ENCODE measurements around the gene SCMH1. TPM values are rescaled to one million over a fixed set of nuclear protein-coding genes. Genes with fewer than 3 reads are reported as not detected.

The SCMH1 gene
- total RNA-seq, 1 experiment from 2014 or later, result 20.3 TPM

DNA sequence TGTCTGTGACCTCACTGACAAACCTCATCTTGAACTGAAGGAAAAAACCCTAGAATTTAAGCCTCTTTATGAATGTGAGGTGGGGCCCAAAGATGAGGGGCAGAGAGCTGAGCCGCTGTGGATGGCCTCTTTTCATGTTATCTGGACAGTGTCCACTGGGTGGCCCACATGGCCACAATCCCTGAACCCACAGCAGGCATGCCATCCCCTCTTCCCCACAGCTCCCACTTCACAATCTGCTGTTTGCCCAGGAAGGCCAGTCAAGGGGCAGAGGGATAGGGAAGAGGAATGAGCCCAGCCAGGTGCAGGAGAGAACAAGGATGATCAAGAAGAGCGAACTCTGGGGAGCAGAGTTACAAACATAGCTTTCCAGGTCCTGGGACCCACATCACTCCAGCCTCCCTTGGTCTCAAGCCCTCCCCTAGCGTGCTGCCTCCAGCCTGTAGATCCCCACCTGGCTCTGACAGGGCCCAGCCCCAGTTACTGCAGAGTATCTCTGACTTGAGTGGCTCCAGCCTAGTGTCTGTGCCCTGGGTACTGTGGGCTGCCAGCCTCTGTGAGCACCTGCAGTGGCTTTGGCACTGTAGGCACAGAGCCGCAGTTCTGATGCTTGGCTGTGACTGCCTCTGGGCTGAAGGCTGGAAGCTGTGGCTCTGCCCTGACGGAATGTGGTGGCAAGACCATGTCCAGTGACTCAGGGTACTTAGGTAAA is 218.7 kb downstream of the SCMH1 start:
- in situ Hi-C loops (cut with HindIII; ENCODE audit: low pct_unique_long_range_greater_than_20kb, low sequenced_read_pairs), result no loop called here
- DNase-seq (ENCODE audit: low read depth), result no peak

DNA sequence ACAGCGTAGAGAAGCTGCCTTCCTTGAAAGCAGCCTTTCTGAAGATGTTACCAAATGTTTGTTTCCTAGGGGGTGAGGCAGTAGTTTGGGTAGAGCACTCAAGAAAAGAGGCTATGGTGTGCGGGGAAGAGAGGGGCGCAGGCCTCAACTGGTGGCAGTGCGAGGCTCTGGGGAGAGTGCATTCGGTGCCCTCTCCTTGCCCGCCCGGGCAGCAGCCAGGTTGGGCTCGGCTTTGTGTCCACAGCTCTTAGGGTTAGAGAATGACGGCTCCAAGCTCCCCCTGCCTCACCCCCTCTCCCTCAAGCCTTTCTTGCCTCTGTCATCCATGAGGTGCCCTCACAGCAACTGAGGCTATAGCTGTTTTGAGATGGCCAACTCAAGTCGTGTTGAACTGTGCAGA is 219.7 kb downstream of the SCMH1 start:
- no peak for DNase-seq (ENCODE audit: low read depth)

DNA sequence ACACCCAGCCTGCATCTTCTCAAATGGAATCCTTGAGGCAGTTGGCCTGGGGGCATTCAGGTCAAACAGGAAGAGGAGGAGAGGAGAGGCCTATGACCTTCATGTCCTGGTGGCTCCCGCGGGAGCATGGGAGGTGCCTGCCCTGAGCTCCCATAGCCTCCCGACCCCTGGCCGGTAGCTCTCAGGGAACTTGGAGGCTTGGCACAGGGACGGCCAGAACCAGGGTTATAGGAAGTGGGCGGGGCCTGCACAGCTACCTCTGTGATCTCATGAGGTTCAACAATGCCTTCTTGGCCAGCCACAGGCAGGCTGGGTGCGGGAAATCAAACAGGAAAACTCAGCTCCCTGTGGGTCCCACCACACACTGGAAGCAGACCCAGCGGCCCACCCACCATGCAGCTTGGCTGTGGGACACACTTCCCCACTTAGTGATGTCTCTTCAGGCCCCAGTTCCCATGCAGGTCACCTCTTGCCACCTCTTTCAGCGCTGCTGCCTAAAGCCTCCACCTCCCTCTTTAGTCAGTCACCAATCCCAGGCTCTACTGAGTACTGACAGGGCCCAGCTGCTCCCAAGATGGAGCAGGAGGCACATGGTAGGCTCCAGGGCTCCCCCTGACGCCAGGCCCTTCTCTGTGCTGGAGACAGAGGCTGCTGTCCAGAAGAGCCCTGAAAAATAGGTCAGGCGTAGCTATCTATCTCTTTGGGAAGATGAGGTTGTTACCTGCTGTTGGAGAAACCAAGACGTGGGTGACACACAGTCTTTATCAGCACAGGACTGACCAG is 220.4 kb downstream of the SCMH1 start, which contains the start of gene SLFNL1:
TSS of gene SLFNL1 (minus strand) at position 200 of the 783 bp plus-strand sequence. CDS start 1,065 bp downstream, outside the sequence.
- in situ Hi-C loops (cut with HindIII; ENCODE audit: low pct_unique_long_range_greater_than_20kb, low sequenced_read_pairs), result no loop called here
- no peak for DNase-seq (ENCODE audit: low read depth)

More for the DNA sequence above, 219.7 kb downstream of the SCMH1 start:
- in situ Hi-C loops (cut with HindIII; ENCODE audit: low pct_unique_long_range_greater_than_20kb, low sequenced_read_pairs), result no loop called here

GRCh38 chr1:41020654-41021053 is 221.5 kb downstream of the SCMH1 start:
- in situ Hi-C loops (cut with HindIII; ENCODE audit: low pct_unique_long_range_greater_than_20kb, low sequenced_read_pairs), result no loop called here

DNA sequence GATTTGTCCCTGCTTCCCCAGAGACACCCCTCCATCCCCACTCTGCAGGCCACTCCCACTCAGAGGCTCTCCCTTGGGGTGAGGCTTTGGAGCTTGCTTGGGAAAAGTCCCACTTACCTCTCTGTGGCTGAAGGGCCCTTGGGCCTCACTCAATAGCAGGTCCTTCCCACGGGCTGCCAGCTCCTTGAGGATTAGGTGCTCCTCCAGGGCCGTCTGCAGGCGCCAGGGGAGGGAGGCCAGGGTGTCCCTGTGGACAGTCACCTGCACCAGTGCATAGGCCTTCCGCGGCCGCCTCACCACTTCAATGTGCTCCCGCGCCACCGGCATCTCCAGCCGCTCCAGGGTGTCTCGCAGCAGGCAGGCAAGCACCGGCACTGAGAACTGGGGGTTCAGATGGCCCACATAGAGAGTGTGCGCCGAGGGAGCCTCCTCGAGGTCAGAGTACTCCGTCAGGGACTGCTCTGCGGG is 222.0 kb downstream of the SCMH1 start:
- in situ Hi-C loops (cut with HindIII; ENCODE audit: low pct_unique_long_range_greater_than_20kb, low sequenced_read_pairs), result no loop called here
- DNase-seq (ENCODE audit: low read depth), result no peak

More at GRCh38 chr1:41020654-41021053, 221.5 kb downstream of the SCMH1 start:
- DNase-seq (ENCODE audit: low read depth), result no peak

GRCh38 chr1:41019353-41019745 is 222.8 kb downstream of the SCMH1 start:
- no peak for DNase-seq (ENCODE audit: low read depth)
- in situ Hi-C loops (cut with HindIII; ENCODE audit: low pct_unique_long_range_greater_than_20kb, low sequenced_read_pairs), result no loop called here

- in situ Hi-C loops (cut with HindIII; ENCODE audit: low pct_unique_long_range_greater_than_20kb, low sequenced_read_pairs), result no loop called here
Observed at GRCh38 chr1:41018018-41018410, 224.1 kb downstream of the SCMH1 start.

GRCh38 chr1:41017141-41018017 is 224.7 kb downstream of the SCMH1 start:
- no peak for DNase-seq (ENCODE audit: low read depth)

More at GRCh38 chr1:41018018-41018410, 224.1 kb downstream of the SCMH1 start:
- no peak for DNase-seq (ENCODE audit: low read depth)

DNA sequence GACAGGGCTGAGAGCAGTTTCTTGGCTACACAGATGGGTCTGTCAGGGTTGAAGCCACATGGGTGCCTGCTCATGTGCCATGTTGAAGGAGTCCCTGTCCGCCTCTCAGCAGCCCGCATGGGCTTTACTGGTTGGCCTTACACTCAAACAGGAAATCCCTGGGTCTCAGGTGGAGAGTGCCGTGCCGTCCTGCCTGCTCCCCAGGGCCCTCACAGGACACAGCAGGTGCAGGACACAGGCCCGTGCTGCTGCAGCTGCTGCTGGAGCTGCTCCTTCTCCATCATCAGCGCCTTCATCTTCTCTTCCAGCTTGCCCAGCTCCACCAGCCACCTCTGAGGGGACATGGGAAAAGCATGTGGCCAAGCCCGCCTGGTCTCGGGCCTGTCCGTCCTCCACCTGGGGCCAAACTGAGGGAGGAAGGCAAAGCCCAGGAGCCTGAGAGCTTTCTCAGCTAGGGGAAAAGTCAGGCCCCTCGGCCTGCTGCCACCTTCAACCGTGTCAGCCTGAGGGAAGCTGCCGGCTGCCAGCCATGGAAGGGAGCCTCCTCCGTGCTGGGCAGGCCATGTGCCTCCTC is 226.1 kb downstream of the SCMH1 start:
- no peak for DNase-seq (ENCODE audit: low read depth)
- in situ Hi-C loops (cut with HindIII; ENCODE audit: low pct_unique_long_range_greater_than_20kb, low sequenced_read_pairs), result no loop called here

More at GRCh38 chr1:41017141-41018017, 224.7 kb downstream of the SCMH1 start:
- in situ Hi-C loops (cut with HindIII; ENCODE audit: low pct_unique_long_range_greater_than_20kb, low sequenced_read_pairs), result no loop called here

GRCh38 chr1:41015281-41015896 is 226.7 kb downstream of the SCMH1 start:
- in situ Hi-C loops (cut with HindIII; ENCODE audit: low pct_unique_long_range_greater_than_20kb, low sequenced_read_pairs), result no loop called here
- no peak for DNase-seq (ENCODE audit: low read depth)

DNA sequence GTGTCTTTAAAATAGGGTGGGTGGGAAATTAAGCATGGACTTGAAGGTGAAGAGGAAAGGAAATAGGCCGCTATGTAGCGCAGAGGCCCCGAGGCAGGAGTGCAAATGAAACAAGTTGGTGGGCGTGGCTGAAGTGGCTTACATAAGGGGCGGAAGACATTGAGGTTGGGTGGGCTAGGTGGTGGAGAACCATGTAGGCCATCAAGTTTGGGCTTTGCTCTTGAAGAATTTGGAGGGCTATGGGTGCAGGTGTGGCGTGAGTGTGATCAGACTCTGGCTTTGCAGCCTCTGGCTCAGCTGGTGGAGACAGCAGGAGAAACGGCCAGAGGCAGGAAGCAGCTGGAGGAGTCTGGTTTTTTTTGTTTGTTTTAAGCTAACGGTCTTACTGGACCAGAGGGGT is 227.2 kb downstream of the SCMH1 start:
- no peak for DNase-seq (ENCODE audit: low read depth)
- in situ Hi-C loops (cut with HindIII; ENCODE audit: low pct_unique_long_range_greater_than_20kb, low sequenced_read_pairs), result no loop called here

GRCh38 chr1:41013796-41014195 is 228.3 kb downstream of the SCMH1 start:
- in situ Hi-C loops (cut with HindIII; ENCODE audit: low pct_unique_long_range_greater_than_20kb, low sequenced_read_pairs), result no loop called here
- DNase-seq (ENCODE audit: low read depth), result no peak

- DNase-seq (ENCODE audit: low read depth), result no peak
- in situ Hi-C loops (cut with HindIII; ENCODE audit: low pct_unique_long_range_greater_than_20kb, low sequenced_read_pairs), result no loop called here
Observed at GRCh38 chr1:41013024-41013423, 229.1 kb downstream of the SCMH1 start.

GRCh38 chr1:41010345-41010744 is 231.8 kb downstream of the SCMH1 start:
- no peak for DNase-seq (ENCODE audit: low read depth)
- in situ Hi-C loops (cut with HindIII; ENCODE audit: low pct_unique_long_range_greater_than_20kb, low sequenced_read_pairs), result no loop called here

DNA sequence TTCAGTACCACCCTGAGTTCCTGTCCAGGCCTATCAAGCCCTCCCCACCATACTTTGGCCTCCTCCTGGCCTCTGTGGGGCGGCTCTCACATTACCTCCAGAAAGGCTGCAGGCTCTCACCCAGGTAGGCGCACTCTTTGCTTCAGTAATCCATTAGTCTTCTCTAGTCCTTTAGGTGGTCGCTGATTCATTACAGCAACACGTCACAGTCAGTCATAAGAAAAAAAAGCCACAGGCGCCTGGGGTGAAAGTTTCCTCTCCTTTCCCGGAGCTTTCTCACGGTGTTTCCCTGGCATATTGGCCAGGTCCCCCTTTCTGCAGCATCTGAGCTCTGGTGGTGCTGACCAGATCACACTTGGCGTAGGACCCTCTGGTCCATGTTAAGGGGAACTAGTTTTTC is 232.6 kb downstream of the SCMH1 start:
- peak; percentile 28 for DNase-seq (ENCODE audit: low read depth)
- in situ Hi-C loops (cut with HindIII; ENCODE audit: low pct_unique_long_range_greater_than_20kb, low sequenced_read_pairs), result no loop called here

DNA sequence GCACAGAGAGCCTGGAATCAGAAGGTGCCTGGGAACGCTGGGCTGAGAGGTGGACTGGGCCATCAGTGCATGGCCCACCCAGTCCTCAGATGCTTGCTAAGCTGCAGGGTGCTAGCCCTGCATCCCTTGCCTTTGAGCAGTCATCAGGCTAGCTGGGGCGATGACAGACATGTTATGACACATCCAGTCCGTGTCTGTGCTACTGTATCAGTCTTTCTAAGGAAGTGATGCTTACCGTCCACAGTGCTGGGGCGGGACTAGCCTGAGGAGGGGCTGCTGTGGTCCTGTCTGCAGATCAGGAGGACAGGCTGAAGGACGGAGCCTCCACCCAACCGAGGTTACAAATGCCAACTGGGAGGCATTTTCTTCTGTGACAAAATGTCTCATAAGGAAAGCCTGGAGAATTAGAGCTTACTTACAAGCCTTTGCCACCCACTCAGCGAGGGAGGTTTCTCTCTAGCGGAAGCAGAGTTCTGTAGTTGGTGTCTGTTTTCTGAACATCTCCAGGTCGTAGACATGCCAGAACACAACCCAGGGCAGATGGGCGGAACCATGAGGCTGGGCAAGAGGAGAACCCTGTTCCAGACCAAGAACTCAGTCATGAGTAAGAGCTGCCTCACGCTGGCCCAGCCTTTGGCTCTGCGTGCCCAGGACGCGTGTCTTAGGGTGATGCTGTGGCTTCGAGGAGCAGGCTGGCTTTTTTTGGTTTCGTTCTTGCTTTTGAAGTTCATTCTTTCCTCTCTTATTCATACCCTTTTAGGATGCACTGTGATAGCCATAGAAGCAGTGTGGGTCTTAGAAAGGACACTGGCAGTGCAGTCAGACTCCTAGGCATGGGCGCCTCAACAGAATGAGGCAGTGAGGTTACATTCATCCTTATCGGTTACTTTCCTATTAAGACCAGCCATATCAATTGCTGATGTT is 234.9 kb downstream of the SCMH1 start:
- no peak for DNase-seq (ENCODE audit: low read depth)
- in situ Hi-C loops (cut with HindIII; ENCODE audit: low pct_unique_long_range_greater_than_20kb, low sequenced_read_pairs), result no loop called here

DNA sequence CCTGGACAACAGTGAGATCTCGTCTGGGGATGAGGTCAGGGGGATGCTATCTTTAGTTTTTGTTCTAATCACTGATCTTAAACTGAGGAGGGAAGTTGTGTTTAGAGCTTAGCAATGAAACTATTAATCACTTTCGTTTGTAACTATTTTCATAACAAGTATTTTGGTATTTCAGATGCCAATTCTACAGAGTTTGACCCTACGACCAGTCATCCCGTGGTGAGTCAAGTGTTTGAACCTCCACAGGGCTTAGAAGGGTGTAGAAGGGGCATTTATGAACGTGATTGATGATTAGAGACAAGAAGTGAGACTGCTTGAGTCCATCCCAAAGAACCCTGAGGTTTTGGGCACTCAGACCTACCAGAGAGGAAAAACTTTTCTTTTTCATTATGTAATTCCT is 236.2 kb downstream of the SCMH1 start:
- in situ Hi-C loops (cut with HindIII; ENCODE audit: low pct_unique_long_range_greater_than_20kb, low sequenced_read_pairs), result no loop called here
- no peak for DNase-seq (ENCODE audit: low read depth)

All from Caki2 (cell line).